AG04450 (cell line): ENCODE results near the gene TRERF1. TPM values are rescaled to one million over a fixed set of nuclear protein-coding genes. Genes with fewer than 3 reads are reported as not detected.

Experiments
- CTCF ChIA-PET: fragments of 300-600, 350-600 bp; formaldehyde crosslinking; extraction: SDS; loops from one replicate; lab custom pipeline; 2022; ENCODE audit warnings: antibody characterized with exemption, inconsistent platforms; lab: Charles Lee
- POLR2A ChIA-PET: fragments of 350-600 bp; formaldehyde crosslinking; extraction: SDS; loops from one replicate; lab custom pipeline; 2021; ENCODE audit warnings: antibody characterized with exemption, inconsistent platforms; lab: Yijun Ruan, JAX
- DNase-seq: peaks from one replicate; pipeline ENCODE4 v3.0.0-alpha.2; 2011; ENCODE audit warnings: low read depth, low spot score
- H3K27ac ChIP-seq: one replicate; pipeline ENCODE4 v1.5.1; 2012; ENCODE audit warnings: low read depth, low read length, control low read depth
- H3K27me3 ChIP-seq: one replicate; pipeline ENCODE4 v1.6.0; 2012; ENCODE audit warnings: low read length; ENCODE audit not compliant: control insufficient read depth, insufficient read depth
- H3K4me3 ChIP-seq: 2 replicates; pipeline ENCODE4 v1.5.1; 2011; ENCODE audit warnings: mild to moderate bottlenecking, low read depth, low read length, control low read depth
- H3K9me3 ChIP-seq: 2 replicates; pipeline ENCODE4 v1.5.1; 2012; ENCODE audit warnings: low read length; ENCODE audit not compliant: control insufficient read depth, insufficient read depth
- CTCF ChIP-seq: IDR thresholded peaks from 2 replicates; pipeline ENCODE4 v1.5.1; 2011; ENCODE audit warnings: low read depth, low read length, control low read depth, inconsistent platforms
- polyA plus RNA-seq: library from polyadenylated mRNA; depleted of rRNA; stranded (reverse); fragments of >200 nt; gene quantifications from 2 replicates; pipeline ENCODE4 v1.2.3, GENCODE V29; 2011

The TRERF1 gene
- polyA plus RNA-seq, 1 experiment: 7.3 TPM

GRCh38 chr6:42300701-42301100 is 151.0 kb downstream of the TRERF1 start:
- ChIA-PET POLR2A (interaction anchor here (0.5 kb wide), 1 partner anchor 150 kb away, joined by 8 read pairs; no protein-coding TSS in a partner anchor), CTCF (interaction anchor here (3.1 kb wide), 1 partner anchor 247 kb away, joined by 13 read pairs; no protein-coding TSS in a partner anchor)
- DNase-seq: no peak
- no peaks in the 10 kb centered on the region; the same call in 1 of the 2 replicates for H3K9me3 ChIP-seq
- no peaks in the 10 kb centered on the region for H3K27me3 ChIP-seq
- H3K4me3 ChIP-seq: no peak overlapping the region
- H3K27ac ChIP-seq: no peak overlapping the region
- no peak for TF ChIP-seq CTCF

- ChIA-PET CTCF (interaction anchor here (3.1 kb wide), 1 partner anchor 247 kb away, joined by 13 read pairs; no protein-coding TSS in a partner anchor), POLR2A (no interaction called here)
- TF ChIP-seq CTCF: no peak
- H3K4me3 ChIP-seq: no peak overlapping the region
- no peak overlapping the region for H3K27ac ChIP-seq
- H3K9me3 ChIP-seq: no peaks in the 10 kb centered on the region; the same call in 1 of the 2 replicates
- H3K27me3 ChIP-seq: no peaks in the 10 kb centered on the region
- no peak for DNase-seq
Observed at GRCh38 chr6:42300185-42300584, 151.5 kb downstream of the TRERF1 start.

GRCh38 chr6:42297661-42298060 is 154.1 kb downstream of the TRERF1 start:
- ChIA-PET POLR2A (no interaction called here), CTCF (interaction anchor here (3.1 kb wide), 1 partner anchor 250 kb away, joined by 13 read pairs; no protein-coding TSS in a partner anchor)
- no peaks in the 10 kb centered on the region for H3K27me3 ChIP-seq
- no peaks in the 10 kb centered on the region; the same call in 1 of the 2 replicates for H3K9me3 ChIP-seq
- DNase-seq: no peak
- no peak for TF ChIP-seq CTCF
- no peak overlapping the region for H3K4me3 ChIP-seq
- H3K27ac ChIP-seq: no peak overlapping the region

GRCh38 chr6:42296614-42297013 is 155.1 kb downstream of the TRERF1 start:
- H3K9me3 ChIP-seq: no peaks in the 10 kb centered on the region; the same call in 1 of the 2 replicates
- ChIA-PET CTCF (interaction anchor here (1.0 to 1.5 kb wide), 2 partner anchors 82 to 251 kb away, joined by 4 to 7 read pairs; no protein-coding TSS in a partner anchor), POLR2A (interaction anchor here (0.6 kb wide), 1 partner anchor 486 kb away, joined by 5 read pairs; no protein-coding TSS in a partner anchor)
- TF ChIP-seq CTCF: no peak
- H3K27ac ChIP-seq: no peak overlapping the region
- H3K4me3 ChIP-seq: no peak overlapping the region
- DNase-seq: no peak
- H3K27me3 ChIP-seq: no peaks in the 10 kb centered on the region

- DNase-seq: no peak
- TF ChIP-seq CTCF: no peak
- Histone ChIP-seq H3K27ac (no peak overlapping the region), H3K9me3 (no peaks in the 10 kb centered on the region; the same call in 1 of the 2 replicates), H3K27me3 (no peaks in the 10 kb centered on the region), H3K4me3 (no peak overlapping the region)
- CTCF ChIA-PET: interaction anchor here (1.0 to 1.5 kb wide), 2 partner anchors 81 to 252 kb away, joined by 4 to 7 read pairs; no protein-coding TSS in a partner anchor
- POLR2A ChIA-PET: no interaction called here
Observed at GRCh38 chr6:42295677-42296076, 156.0 kb downstream of the TRERF1 start.
